Fibroblast of skin of scalp (primary cell): ENCODE measurements around the gene GPR141. TPM values are rescaled to one million over a fixed set of nuclear protein-coding genes. Genes with fewer than 3 reads are reported as not detected.

Experiments used
- DNase-seq: peaks from one replicate; pipeline ENCODE4 v3.0.0-alpha.2; 2013
- polyA plus RNA-seq, 2 experiments: library from polyadenylated mRNA; unstranded; fragments of 120-200 nt; gene quantifications; one replicate each; pipeline ENCODE4 v1.2.1, GENCODE V29; 2013; ENCODE audit not compliant: insufficient read length in 2 of 2

The GPR141 gene
- polyA plus RNA-seq (2013, experiment 1 of 2; ENCODE audit: insufficient read length) = not detected
- polyA plus RNA-seq (2013, experiment 2 of 2; ENCODE audit: insufficient read length) = not detected

- no peak for DNase-seq
Observed at GRCh38 chr7:37683246-37684120, at the start of gene GPR141. Gene GPR141 (plus strand): TSS chr7:37683766. CDS start chr7:37740394, 56,628 bp downstream.

DNA sequence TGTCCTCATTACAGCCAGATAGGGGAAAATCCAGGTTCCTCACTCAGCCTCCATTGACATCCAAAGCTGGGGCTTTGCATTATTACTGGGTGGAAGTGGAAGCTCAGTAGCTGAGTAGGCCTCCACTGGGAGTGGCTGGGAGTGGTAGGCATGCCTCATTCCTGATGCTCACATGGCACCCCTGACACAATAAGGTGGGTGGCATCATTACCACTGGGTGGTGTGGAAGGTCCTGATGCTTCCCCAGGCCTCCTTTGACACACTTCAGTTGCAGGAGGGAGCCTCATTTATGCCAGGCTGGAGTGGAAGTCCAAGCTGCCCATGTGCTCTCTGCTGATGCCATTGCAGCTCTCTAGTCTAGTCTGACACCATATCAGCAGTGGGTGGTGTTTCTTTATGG lies 48.2 kb upstream of the GPR141 start:
- no peak for DNase-seq

GRCh38 chr7:37642028-37642540 lies 41.5 kb upstream of the GPR141 start:
- DNase-seq = no peak

DNA sequence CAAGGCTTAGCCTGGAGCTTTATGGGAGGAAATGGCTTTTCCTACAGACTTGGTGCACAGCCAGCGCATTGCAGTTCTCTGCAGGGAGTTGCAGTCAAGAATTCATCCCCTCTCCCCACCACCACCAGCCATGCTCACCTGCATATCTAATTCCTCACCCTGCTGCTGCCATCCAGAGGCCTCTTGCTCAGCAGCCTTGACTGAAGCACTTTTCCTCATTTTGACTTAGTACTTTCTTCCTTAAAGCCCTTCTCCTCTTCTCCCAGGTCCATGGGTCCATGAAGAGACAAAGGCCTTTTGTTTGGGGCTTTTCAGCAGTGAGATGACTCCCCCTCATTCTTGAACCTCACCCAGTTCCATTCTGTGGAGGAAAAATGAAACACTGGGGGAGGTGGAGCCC lies 39.7 kb upstream of the GPR141 start:
- no peak for DNase-seq

DNA sequence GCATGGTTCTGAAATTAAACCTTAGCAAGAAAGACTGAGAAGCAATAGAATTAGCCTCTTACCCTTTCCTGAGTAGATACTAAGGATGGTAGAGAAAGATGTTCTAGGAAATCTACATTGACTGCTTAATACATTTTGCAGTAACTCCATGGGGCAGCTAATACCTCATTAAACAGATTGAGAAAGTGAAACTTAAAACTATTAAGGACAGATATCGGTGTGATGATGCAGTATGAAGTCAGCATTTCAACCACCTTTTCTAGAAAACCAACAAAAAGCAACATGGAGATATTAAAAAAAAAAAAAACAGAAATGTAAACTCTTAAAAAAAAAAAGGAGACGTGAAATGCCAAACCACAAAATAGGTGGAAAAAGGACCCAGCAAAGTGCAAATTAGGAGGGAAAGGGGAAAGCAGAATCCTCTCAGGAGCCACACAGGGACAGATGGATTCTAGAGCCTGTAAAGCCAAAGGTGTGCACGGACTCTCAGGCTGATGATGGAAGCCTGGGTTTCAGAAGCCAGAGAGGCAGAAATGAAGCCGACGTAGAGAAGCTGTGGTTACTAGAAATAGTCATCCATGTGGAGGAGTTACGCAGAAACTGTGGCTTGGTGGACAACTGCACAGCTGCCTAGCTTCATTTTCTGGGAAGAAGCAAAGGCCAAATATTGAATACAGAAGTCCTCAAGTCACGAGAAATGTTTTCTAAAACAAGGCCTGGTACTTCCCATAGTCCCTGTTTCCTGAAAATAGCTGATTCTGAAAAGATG lies 38.1 kb upstream of the GPR141 start:
- no peak for DNase-seq

DNA sequence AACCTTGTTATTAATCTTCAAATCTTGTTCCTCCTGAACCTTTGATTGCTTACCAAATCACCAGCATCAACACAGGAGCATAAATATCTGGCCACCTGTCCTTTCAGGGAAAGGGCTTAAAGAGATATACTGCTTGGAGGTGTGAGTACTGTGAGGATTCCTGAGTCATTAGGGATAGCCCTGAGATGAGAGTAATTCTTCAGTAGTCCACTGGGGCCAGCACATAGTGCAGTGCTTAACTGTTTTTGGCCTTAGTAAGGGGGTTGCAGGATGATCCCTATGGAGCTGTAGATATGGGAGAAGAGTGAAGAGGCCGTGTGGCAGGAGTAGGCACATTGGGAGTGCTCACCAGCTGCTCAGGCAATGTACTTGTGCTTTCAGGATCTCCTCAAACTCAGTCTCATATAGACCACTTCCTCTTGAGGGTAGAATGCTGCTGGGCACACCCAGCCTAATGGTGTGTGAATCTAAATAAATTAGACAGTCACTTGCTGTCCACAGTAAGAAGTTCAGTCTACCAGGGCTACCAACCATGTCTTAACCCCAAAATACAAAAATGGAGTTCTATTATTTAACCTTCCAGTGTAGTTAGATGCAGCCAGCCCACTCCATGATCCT lies 26.5 kb upstream of the GPR141 start:
- DNase-seq = no peak

- DNase-seq = no peak
Observed at GRCh38 chr7:37657816-37658215, 25.8 kb upstream of the GPR141 start.

- DNase-seq = no peak
Observed at GRCh38 chr7:37659971-37660565, 23.5 kb upstream of the GPR141 start.

- DNase-seq = no peak
Observed at GRCh38 chr7:37660614-37661013, 23.0 kb upstream of the GPR141 start.

GRCh38 chr7:37663693-37664092 lies 19.9 kb upstream of the GPR141 start:
- DNase-seq = no peak

DNA sequence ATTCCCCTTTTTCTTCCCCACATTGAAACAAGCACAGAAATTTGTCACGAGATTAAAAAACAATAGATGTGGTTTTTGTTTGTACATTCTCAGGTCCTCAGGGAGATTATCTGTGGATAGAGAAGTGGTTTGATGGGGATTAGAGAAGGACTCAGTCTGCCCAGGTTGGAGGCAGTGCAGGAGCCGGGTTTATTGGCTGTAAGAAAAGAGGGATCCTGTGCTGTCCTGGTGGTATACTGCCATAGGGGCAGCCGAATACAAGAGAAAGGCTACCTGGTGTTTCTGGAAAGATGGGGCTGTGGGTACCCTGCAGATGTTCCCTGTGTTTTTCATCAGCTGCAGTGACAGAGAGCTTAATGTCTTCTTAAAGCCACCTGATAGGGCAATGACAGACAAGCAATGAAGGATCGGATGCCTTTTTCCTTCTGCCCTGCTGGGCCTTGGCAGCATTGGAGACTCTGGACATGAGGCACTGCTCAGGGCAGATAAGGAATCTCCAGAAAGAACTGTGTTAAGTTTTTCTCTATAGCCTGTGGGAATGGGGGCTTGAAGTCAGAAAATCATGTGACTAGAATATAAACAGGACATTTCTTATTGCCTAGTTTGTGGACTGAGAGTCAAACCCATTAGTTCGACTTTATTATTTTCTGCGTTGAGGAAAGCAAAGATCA lies 18.1 kb upstream of the GPR141 start:
- DNase-seq = no peak

- DNase-seq = no peak
Observed at GRCh38 chr7:37666026-37666799, 17.4 kb upstream of the GPR141 start.

DNA sequence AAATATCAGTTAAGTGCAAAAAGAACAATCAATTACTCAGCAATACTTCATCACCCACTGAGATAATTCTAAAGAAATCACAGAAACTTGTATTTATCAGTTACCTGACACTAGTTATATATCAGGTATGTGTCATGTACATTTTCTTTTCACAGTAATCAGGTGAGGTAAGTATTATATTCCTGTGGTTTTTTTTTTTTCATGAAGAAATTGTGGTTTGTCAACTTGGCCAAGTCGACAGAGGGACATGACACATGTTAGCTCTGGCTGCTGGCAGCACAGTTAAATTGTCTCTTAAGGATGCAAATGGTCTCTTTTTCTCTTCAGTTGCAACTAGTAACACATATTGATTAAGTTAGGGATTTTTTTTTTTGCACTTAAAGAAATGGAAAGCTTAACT lies 13.7 kb upstream of the GPR141 start:
- no peak for DNase-seq

DNA sequence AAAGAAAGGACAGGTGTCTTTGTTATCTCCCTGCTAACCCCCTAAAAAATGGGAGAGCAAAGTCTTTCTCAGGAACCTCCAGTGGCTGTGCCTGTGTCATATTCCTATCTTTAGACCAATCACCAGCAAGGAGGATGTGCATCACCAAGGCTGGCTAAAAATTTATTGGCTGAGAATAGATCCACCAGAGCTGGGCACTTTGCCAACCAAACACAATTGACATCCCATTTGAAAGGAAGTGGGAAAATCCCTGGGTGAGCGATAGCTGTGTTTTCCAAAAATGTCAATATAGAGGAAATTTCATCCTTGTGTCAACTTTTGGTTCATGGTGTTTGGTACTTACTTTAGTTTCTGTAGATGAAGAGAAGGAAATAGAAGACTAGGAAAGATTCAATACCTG lies 13.1 kb upstream of the GPR141 start:
- no peak for DNase-seq

- no peak for DNase-seq
Observed at GRCh38 chr7:37671876-37672275, 11.7 kb upstream of the GPR141 start.

DNA sequence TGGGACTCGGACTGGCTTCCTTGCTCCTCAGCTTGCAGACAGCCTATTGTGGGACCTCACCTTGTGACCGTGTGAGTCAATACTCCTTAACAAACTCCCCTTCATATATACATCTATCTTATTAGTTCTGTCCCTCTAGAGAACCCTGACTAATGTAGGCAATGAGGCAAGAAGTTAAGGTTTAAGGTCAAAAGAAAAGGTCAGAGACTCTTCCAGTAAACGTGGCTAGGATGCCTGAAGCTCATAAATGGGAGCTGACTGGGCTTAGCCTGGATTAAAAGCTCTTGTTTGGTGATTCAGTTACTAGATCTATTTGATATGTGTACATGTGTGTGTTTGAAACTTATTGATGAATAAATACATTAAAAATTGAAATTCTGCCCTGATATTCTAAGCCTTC lies 10.6 kb upstream of the GPR141 start:
- DNase-seq = no peak

DNA sequence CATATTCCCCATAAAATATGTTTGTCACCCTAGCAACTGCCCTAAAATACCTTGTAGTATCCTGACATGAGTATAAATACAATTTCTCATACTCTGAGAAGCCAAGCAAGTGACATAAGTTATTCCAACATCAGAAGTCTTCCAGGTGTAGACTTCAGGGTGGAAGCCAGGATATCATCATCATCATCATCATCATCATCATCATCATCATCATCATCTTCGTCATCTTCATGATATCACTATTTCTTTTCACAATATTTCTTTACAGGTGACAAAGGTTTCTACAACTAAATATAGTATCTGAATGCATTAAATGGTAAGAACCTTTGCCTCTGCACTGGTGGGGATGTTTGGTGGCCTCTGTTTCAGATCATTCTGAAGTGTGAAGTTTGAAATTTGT lies 10.0 kb upstream of the GPR141 start:
- no peak for DNase-seq

DNA sequence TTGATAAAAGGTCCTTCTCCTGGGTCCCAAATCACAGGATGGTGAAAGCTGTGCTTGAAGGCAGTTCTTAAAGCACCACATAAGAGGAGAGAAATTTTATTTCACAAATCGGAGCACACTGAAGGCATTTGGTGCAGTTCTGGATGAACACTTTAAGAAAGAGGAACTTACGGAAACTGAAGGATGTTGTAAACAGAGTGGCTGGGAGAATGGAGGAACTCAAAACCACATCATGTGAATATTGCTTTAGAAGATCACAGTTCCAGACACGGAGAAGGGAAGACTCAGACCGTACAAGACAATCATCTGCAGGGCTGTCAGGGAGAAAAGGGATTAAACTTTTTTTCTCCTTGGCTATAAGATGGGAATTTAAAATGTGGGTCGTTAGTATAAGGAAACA lies 9.0 kb upstream of the GPR141 start:
- DNase-seq = no peak

- DNase-seq = no peak
Observed at GRCh38 chr7:37675749-37676148, 7.8 kb upstream of the GPR141 start.

GRCh38 chr7:37684927-37685326 lies 1.4 kb downstream of the GPR141 start:
- no peak for DNase-seq
